Chondrocyte (in vitro differentiated cells): ENCODE data around the gene OR51B4. TPM values are rescaled to one million over a fixed set of nuclear protein-coding genes. Genes with fewer than 3 reads are reported as not detected.

Experiments
- DNase-seq: peaks from one replicate; pipeline ENCODE4 v3.0.0; 2021; ENCODE audit warnings: mixed read lengths, low spot score
- H3K27ac Mint-ChIP-seq: one replicate; pipeline ENCODE4 v1.8.0; 2021; ENCODE audit warnings: mild to moderate bottlenecking, moderate library complexity, mixed read lengths; ENCODE audit not compliant: unreplicated experiment
- H3K27me3 Mint-ChIP-seq: 2 replicates; pipeline ENCODE4 v1.8.0; 2021; ENCODE audit warnings: low read depth, mixed read lengths
- H3K36me3 Mint-ChIP-seq: 2 replicates; pipeline ENCODE4 v1.8.0; 2021; ENCODE audit warnings: low read depth, mixed read lengths
- H3K4me1 Mint-ChIP-seq: 2 replicates; pipeline ENCODE4 v1.8.0; 2021; ENCODE audit warnings: low read depth, mild to moderate bottlenecking, mixed read lengths
- H3K4me3 Mint-ChIP-seq: one replicate; pipeline ENCODE4 v1.8.0; 2021; ENCODE audit warnings: mild to moderate bottlenecking, moderate library complexity, mixed read lengths; ENCODE audit not compliant: unreplicated experiment
- H3K9me3 Mint-ChIP-seq: 2 replicates; pipeline ENCODE4 v1.8.0; 2021; ENCODE audit warnings: low read depth, mixed read lengths
- CTCF ChIP-seq: fragments of 200-600 bp; sonication (generic); IDR thresholded peaks from 2 replicates; pipeline ENCODE4 v1.5.0; 2021; ENCODE audit warnings: antibody characterized with exemption, mild to moderate bottlenecking, moderate library complexity
- total RNA-seq: library from RNA; stranded (reverse); gene quantifications from 3 replicates; pipeline ENCODE4 v1.2.1, GENCODE V29; 2021

OR51B4 gene
- total RNA-seq, 1 donor from 2014 or later, result not detected

DNA sequence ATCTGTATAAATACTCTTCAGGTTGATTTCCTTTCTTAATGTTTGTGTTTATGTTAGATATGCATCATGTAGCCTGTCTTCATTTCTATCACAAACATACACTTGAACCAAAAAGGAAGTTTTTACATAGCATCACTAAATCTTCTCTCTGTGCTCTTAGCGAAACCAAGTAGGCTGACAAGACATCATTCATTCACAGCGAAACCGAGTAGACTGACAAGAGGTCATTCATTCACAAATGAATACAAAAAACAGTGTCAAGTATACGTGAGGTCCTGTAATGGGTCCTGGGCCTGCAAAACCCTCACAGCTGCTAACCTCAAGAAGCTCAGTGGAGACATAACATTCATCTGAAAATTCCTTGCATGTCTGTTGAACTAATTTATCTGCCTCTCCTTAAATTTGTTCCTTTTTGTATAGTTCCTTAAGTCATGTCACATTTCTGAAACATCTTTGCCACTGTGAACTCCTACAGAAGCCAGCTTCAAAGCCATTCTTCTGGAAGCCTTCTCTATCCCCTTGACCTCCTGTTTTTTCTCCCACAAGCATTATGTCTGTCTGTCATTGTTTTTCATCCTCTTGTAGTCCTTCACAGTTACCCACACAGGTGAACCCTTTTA is 22.2 kb downstream of the OR51B4 start:
- TF ChIP-seq CTCF, result no peak
- peaks cover 8% of the 10 kb centered on the region for H3K4me1 Mint-ChIP-seq
- no peaks in the 10 kb centered on the region for H3K9me3 Mint-ChIP-seq
- DNase-seq, result no peak
- peak overlapping the region; percentile 63 for H3K27ac Mint-ChIP-seq
- H3K4me3 Mint-ChIP-seq, result no peak overlapping the region
- H3K36me3 Mint-ChIP-seq, result no peaks in the 10 kb centered on the region
- H3K27me3 Mint-ChIP-seq, result no peaks in the 10 kb centered on the region

- TF ChIP-seq CTCF, result no peak
- no peak overlapping the region for H3K4me3 Mint-ChIP-seq
- DNase-seq, result no peak
- no peaks in the 10 kb centered on the region for H3K27me3 Mint-ChIP-seq
- no peaks in the 10 kb centered on the region for H3K9me3 Mint-ChIP-seq
- no peak overlapping the region for H3K27ac Mint-ChIP-seq
- peaks cover 8% of the 10 kb centered on the region for H3K4me1 Mint-ChIP-seq
- no peaks in the 10 kb centered on the region for H3K36me3 Mint-ChIP-seq
Observed at GRCh38 chr11:5277807-5278382, 23.9 kb downstream of the OR51B4 start.

DNA sequence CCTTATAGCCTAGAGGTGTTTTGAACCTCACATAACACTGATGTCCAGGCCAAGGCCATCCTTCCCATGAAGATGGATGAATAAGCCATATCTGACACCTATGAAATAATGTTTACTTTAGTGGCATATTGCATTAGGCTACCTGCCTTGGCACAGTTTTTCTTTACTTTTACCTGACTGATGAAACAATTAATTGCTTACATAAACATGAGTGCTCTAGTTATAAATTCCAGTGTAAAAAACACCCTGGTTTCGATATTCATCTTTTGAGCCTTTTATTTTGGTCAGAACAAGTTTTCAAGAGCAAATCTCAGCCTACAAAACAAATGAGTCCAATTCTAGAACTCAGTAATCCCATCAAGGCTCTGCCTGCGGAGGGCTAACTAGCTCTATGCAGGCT is 25.0 kb downstream of the OR51B4 start:
- Mint-ChIP-seq H3K27ac (no peak overlapping the region), H3K9me3 (no peaks in the 10 kb centered on the region), H3K36me3 (no peaks in the 10 kb centered on the region), H3K4me1 (peaks cover 8% of the 10 kb centered on the region), H3K27me3 (no peaks in the 10 kb centered on the region), H3K4me3 (no peak overlapping the region)
- no peak for TF ChIP-seq CTCF
- DNase-seq, result no peak

- DNase-seq, result no peak
- no peaks in the 10 kb centered on the region for H3K27me3 Mint-ChIP-seq
- H3K9me3 Mint-ChIP-seq, result no peaks in the 10 kb centered on the region
- no peak for TF ChIP-seq CTCF
- H3K36me3 Mint-ChIP-seq, result no peaks in the 10 kb centered on the region
- no peak overlapping the region for H3K27ac Mint-ChIP-seq
- peaks cover 4% of the 10 kb centered on the region for H3K4me1 Mint-ChIP-seq
- no peak overlapping the region for H3K4me3 Mint-ChIP-seq
Observed at GRCh38 chr11:5275369-5276110, 26.2 kb downstream of the OR51B4 start.

DNA sequence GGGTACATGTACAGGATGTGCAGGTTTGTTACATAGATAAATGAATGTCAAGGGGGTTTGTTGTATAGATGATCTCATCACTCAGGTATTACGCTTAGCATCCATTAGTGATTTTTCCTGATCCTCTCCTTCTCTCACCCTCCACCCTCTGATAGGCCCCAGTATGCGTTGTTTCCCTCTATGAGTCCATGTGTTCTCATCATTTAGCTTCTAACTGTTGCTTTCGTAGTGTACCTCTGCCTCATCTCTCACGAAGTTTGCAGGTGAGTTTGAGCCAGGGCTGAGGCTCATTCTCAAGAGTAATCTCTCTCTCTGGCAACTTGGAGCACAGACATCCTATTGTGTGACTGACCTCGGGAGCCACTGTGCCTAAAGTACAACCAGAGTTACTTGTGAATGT is 27.4 kb downstream of the OR51B4 start:
- no peak for DNase-seq
- H3K27ac Mint-ChIP-seq, result no peak overlapping the region
- H3K9me3 Mint-ChIP-seq, result no peaks in the 10 kb centered on the region
- no peaks in the 10 kb centered on the region for H3K36me3 Mint-ChIP-seq
- no peak overlapping the region for H3K4me3 Mint-ChIP-seq
- TF ChIP-seq CTCF, result no peak
- no peaks in the 10 kb centered on the region for H3K4me1 Mint-ChIP-seq
- H3K27me3 Mint-ChIP-seq, result no peaks in the 10 kb centered on the region
